GM21717 (cell line): ENCODE measurements around the gene ASS1.
"Not testable (repeated sequence)": the region's sequence is repeated elsewhere in the genome, so short reads cannot be mapped to it uniquely, and the experiment has no call there.

ENCODE experiments used
- ATAC-seq: cut with Tn5 transposase; IDR thresholded peaks from one replicate; pipeline ENCODE4 v1.9.1; 2021; ENCODE audit warnings: mild to moderate bottlenecking, moderate library complexity; ENCODE audit not compliant: unreplicated experiment

The ASS1 gene

GRCh38 chr9:130444565-130445221 lies at the start of gene ASS1:
TSS of gene ASS1 (plus strand) at chr9:130444961. CDS start at chr9:130452229, 7,268 bp downstream.
- no peak for ATAC-seq

GRCh38 chr9:130395810-130396435 lies 48.8 kb upstream of the ASS1 start:
- no peak for ATAC-seq

- ATAC-seq: no peak
Measured at GRCh38 chr9:130396581-130396980, 48.2 kb upstream of the ASS1 start.

- no peak for ATAC-seq
Measured at GRCh38 chr9:130398487-130399240, 46.1 kb upstream of the ASS1 start.

- ATAC-seq: no peak
Measured at GRCh38 chr9:130399768-130400167, 45.0 kb upstream of the ASS1 start.

- ATAC-seq: no peak
Measured at GRCh38 chr9:130400870-130401269, 43.9 kb upstream of the ASS1 start.

- not testable (repeated sequence) for ATAC-seq
Measured at GRCh38 chr9:130401742-130402141, 43.0 kb upstream of the ASS1 start.

GRCh38 chr9:130402243-130402642 lies 42.5 kb upstream of the ASS1 start:
- ATAC-seq: no peak

GRCh38 chr9:130402645-130403440 lies 41.9 kb upstream of the ASS1 start:
- ATAC-seq: no peak

- no peak for ATAC-seq
Measured at GRCh38 chr9:130405657-130406257, 39.0 kb upstream of the ASS1 start.

GRCh38 chr9:130406278-130406895 lies 38.4 kb upstream of the ASS1 start:
- no peak for ATAC-seq

- ATAC-seq: no peak
Measured at GRCh38 chr9:130407916-130408663, 36.7 kb upstream of the ASS1 start.

- no peak for ATAC-seq
Measured at GRCh38 chr9:130408669-130409068, 36.1 kb upstream of the ASS1 start.

- ATAC-seq: no peak
Measured at GRCh38 chr9:130409246-130409645, 35.5 kb upstream of the ASS1 start.

- no peak for ATAC-seq
Measured at GRCh38 chr9:130410443-130410842, 34.3 kb upstream of the ASS1 start.

GRCh38 chr9:130411566-130411915 lies 33.2 kb upstream of the ASS1 start:
- no peak for ATAC-seq

GRCh38 chr9:130414081-130414731 lies 30.6 kb upstream of the ASS1 start:
- ATAC-seq: no peak

- ATAC-seq: no peak
Measured at GRCh38 chr9:130414910-130415746, 29.6 kb upstream of the ASS1 start.
